HCT116 (cell line): ENCODE results near the gene YIPF4. TPM values are rescaled to one million over a fixed set of nuclear protein-coding genes. Genes with fewer than 3 reads are reported as not detected.

Experiments
- ATAC-seq: fragments of 200-7000 bp; cut with Tn5 transposase; 2 replicates; pipeline ENCODE4 v1.9.1; 2020; ENCODE audit warnings: mild to moderate bottlenecking, moderate library complexity
- BruUV-seq: library from RNA; stranded (reverse); fragments of 400-500 nt; replicated peaks from 2 replicates; lab custom pipeline; 2021; lab: Mats Ljungman, UMichigan
- CTCF ChIA-PET: fragments of 300-600 bp; sonication (Branson Sonifier 250); formaldehyde crosslinking; loops from one replicate; lab custom pipeline; 2021; ENCODE audit warnings: antibody characterized with exemption; lab: Charles Lee
- POLR2A ChIA-PET: fragments of 300-600, 350-600 bp; sonication (Branson Sonifier 250); formaldehyde crosslinking; loops from one replicate; lab custom pipeline; 2021; ENCODE audit warnings: antibody characterized with exemption; lab: Charles Lee
- RAD21 ChIA-PET, 2 experiments: fragments of 300-600 bp; sonication (Branson Sonifier 250); formaldehyde crosslinking; loops; one replicate each; lab custom pipeline; 2023; ENCODE audit warnings: low total read pairs in 2 of 2; ENCODE audit not compliant: uncharacterized antibody in 2 of 2, unreplicated experiment in 2 of 2, low non-redundant PET in 1 of 2; lab: Charles Lee
- DNase-seq: peaks from one replicate; pipeline ENCODE4 v3.0.0-alpha.2; 2010; ENCODE audit warnings: low read depth, low spot score
- H2AFZ ChIP-seq: fragments of 200-600 bp; shearing (Covaris generic), sonication (generic); 2 replicates; pipeline ENCODE4 v1.6.1; 2017; ENCODE audit warnings: low read depth, mixed run types, mixed read lengths, antibody characterized with exemption, low read length; ENCODE audit not compliant: poor library complexity, severe bottlenecking
- H3K27ac ChIP-seq: 2 replicates; pipeline ENCODE4 v1.5.1; 2012; ENCODE audit warnings: low read depth, low read length
- H3K27me3 ChIP-seq: fragments of 200-600 bp; sonication (generic); 2 replicates; pipeline ENCODE4 v1.6.1; 2016; ENCODE audit warnings: mixed run types, low read length, mixed read lengths; ENCODE audit not compliant: insufficient read depth
- H3K36me3 ChIP-seq, 2 experiments: fragments of 200-500 bp in 1 of 2; fragments of 200-600 bp in 1 of 2; sonication (Bioruptor generic) in 1 of 2; sonication (generic) in 1 of 2; 2 replicates each; pipeline versions ENCODE4 v1.5.1 to v1.6.1; 2014 to 2016; ENCODE audit warnings: low read length in 2 of 2, inconsistent platforms in 1 of 2, mixed read lengths in 1 of 2, mixed run types in 1 of 2; ENCODE audit not compliant: insufficient read depth in 2 of 2, control insufficient read depth in 1 of 2
- H3K4me1 ChIP-seq, 2 experiments: fragments of 200-600 bp in 1 of 2; sonication (generic) in 1 of 2; 2 replicates each; pipeline versions ENCODE4 v1.5.1 to v1.6.1; 2012 to 2017; ENCODE audit warnings: low read length in 2 of 2, inconsistent platforms in 1 of 2, mild to moderate bottlenecking in 1 of 2, mixed read lengths in 1 of 2, mixed run types in 1 of 2, moderate library complexity in 1 of 2; ENCODE audit not compliant: insufficient read depth in 2 of 2, control insufficient read depth in 1 of 2
- H3K4me2 ChIP-seq: fragments of 200-600 bp; sonication (generic); 2 replicates; pipeline ENCODE4 v1.6.1; 2017; ENCODE audit warnings: mixed run types, low read length, mixed read lengths
- H3K4me3 ChIP-seq, 2 experiments: fragments of 200-600 bp in 1 of 2; sonication (generic) in 1 of 2; replicated peaks in 1 of 2; 2 replicates each; pipeline ENCODE4 v1.5.1; 2011 to 2016; ENCODE audit warnings: low read length in 2 of 2, control low read depth in 1 of 2, low read depth in 1 of 2, mild to moderate bottlenecking in 1 of 2, mixed read lengths in 1 of 2, mixed run types in 1 of 2
- H3K79me2 ChIP-seq: fragments of 200-600 bp; sonication (generic); 2 replicates; pipeline ENCODE4 v1.6.1; 2017; ENCODE audit warnings: mild to moderate bottlenecking, mixed run types, low read length, moderate library complexity, mixed read lengths; ENCODE audit not compliant: insufficient read depth
- H3K9ac ChIP-seq: fragments of 200-600 bp; sonication (generic); 2 replicates; pipeline ENCODE4 v1.6.1; 2016; ENCODE audit warnings: low read length, mixed read lengths
- H3K9me2 ChIP-seq: fragments of 200-600 bp; sonication (generic), shearing (Covaris generic); 2 replicates; pipeline ENCODE4 v1.6.1; 2017; ENCODE audit warnings: mixed run types, mild to moderate bottlenecking, moderate library complexity; ENCODE audit not compliant: insufficient read depth
- H3K9me3 ChIP-seq, 2 experiments: fragments of 200-500 bp in 1 of 2; fragments of 200-600 bp in 1 of 2; sonication (Bioruptor generic) in 1 of 2; sonication (generic) in 1 of 2; 2 replicates each; pipeline ENCODE4 v1.6.1; 2014 to 2017; ENCODE audit warnings: low read length in 2 of 2, mixed read lengths in 2 of 2, inconsistent platforms in 1 of 2, low read depth in 1 of 2, mild to moderate bottlenecking in 1 of 2, mixed run types in 1 of 2, moderate library complexity in 1 of 2; ENCODE audit not compliant: control insufficient read depth in 1 of 2, insufficient read depth in 1 of 2
- H4K20me1 ChIP-seq: fragments of 200-600 bp; sonication (generic), shearing (Covaris generic); 2 replicates; pipeline ENCODE4 v1.6.1; 2017; ENCODE audit warnings: mixed run types, mild to moderate bottlenecking, moderate library complexity; ENCODE audit not compliant: insufficient read depth
- ATF3 ChIP-seq: IDR thresholded peaks from 2 replicates; pipeline ENCODE4 v1.6.1; 2012
- CBX3 ChIP-seq: IDR thresholded peaks from 2 replicates; pipeline ENCODE4 v1.6.1; 2012; ENCODE audit warnings: low read depth
- CTCF ChIP-seq, 3 experiments: fragments of 200-600 bp in 1 of 3; sonication (generic) in 1 of 3; IDR thresholded peaks in 2 of 3; conservative IDR thresholded peaks in 1 of 3; 2 replicates each; pipeline ENCODE4 v1.5.1; 2012 to 2017; ENCODE audit warnings: low read depth in 2 of 3, low read length in 2 of 3, antibody characterized with exemption in 1 of 3, borderline replicate concordance in 1 of 3, control low read depth in 1 of 3, mild to moderate bottlenecking in 1 of 3, mixed read lengths in 1 of 3, mixed run types in 1 of 3, moderate library complexity in 1 of 3; ENCODE audit not compliant: insufficient read depth in 1 of 3
- EZH2phosphoT487 ChIP-seq: fragments of 200-600 bp; IDR thresholded peaks from 2 replicates; pipeline ENCODE4 v1.6.1; 2018; ENCODE audit warnings: antibody characterized with exemption, borderline replicate concordance
- MAX ChIP-seq: IDR thresholded peaks from 2 replicates; pipeline ENCODE4 v1.6.1; 2012
- RAD21 ChIP-seq: IDR thresholded peaks from 2 replicates; pipeline ENCODE4 v1.6.1; 2012; ENCODE audit warnings: low read depth, mild to moderate bottlenecking
- REST ChIP-seq: IDR thresholded peaks from 2 replicates; pipeline ENCODE4 v1.6.1; 2012; ENCODE audit warnings: low read depth
- SP1 ChIP-seq: IDR thresholded peaks from 2 replicates; pipeline ENCODE4 v1.6.1; 2012; ENCODE audit warnings: low read depth
- SRF ChIP-seq: IDR thresholded peaks from 2 replicates; pipeline ENCODE4 v1.6.1; 2012; ENCODE audit warnings: low read depth
- TCF7L2 ChIP-seq: IDR thresholded peaks from 2 replicates; pipeline ENCODE4 v1.7.0; 2011; ENCODE audit warnings: borderline replicate concordance, inconsistent platforms; ENCODE audit not compliant: insufficient read depth, insufficient read length; ENCODE audit errors: extremely low read depth
- intact Hi-C: fragments of 100-400 bp; cut with micrococcal nuclease; formaldehyde crosslinking; loops from 2 replicates; pipeline ENCODE4 v1.10.0; 2022
- total RNA-seq: library from RNA; stranded (reverse); gene quantifications from one replicate; pipeline ENCODE4 v1.2.1, GENCODE V29; 2021; ENCODE audit not compliant: unreplicated experiment

Gene YIPF4
- total RNA-seq, 1 experiment from 2014 or later: 29.8 TPM

- H3K9me2 ChIP-seq: no peaks in the 10 kb centered on the region
- DNase-seq: no peak
- no peak overlapping the region for H3K27ac ChIP-seq
- H3K4me1 ChIP-seq: no peaks in the 10 kb centered on the region
- no peak overlapping the region for H3K9ac ChIP-seq
- BruUV-seq: no TSS peak
- no peaks in the 10 kb centered on the region for H3K79me2 ChIP-seq
- no peaks in the 10 kb centered on the region for H4K20me1 ChIP-seq
- no peaks in the 10 kb centered on the region for H3K27me3 ChIP-seq
- intact Hi-C loops: no loop called here
- H3K36me3 ChIP-seq: no peaks in the 10 kb centered on the region
- CTCF ChIA-PET: no interaction called here
- POLR2A ChIA-PET: no interaction called here
- no peak for ATAC-seq
- H3K4me2 ChIP-seq: no peak overlapping the region
- no peak for TF ChIP-seq ATF3
- TF ChIP-seq EZH2phosphoT487: no peak
- TF ChIP-seq REST: no peak
- no peak for TF ChIP-seq SP1
- no peaks in the 10 kb centered on the region for H3K9me3 ChIP-seq
- H2AFZ ChIP-seq: no peak overlapping the region
- no peak overlapping the region for H3K4me3 ChIP-seq
- RAD21 ChIA-PET: no interaction called here
Measured at GRCh38 chr2:32271063-32271462, 6.6 kb upstream of the YIPF4 start.

- Histone ChIP-seq H3K4me1 (peaks cover 3 to 5% of the 10 kb centered on the region in 2 experiments; a peak in 3 of 4 replicates), H3K4me3 (no peak overlapping the region), H2AFZ (peak overlapping the region; percentile 1), H3K4me2 (no peak overlapping the region), H3K27me3 (no peaks in the 10 kb centered on the region), H3K9ac (no peak overlapping the region), H4K20me1 (no peaks in the 10 kb centered on the region), H3K79me2 (no peaks in the 10 kb centered on the region), H3K9me2 (no peaks in the 10 kb centered on the region), H3K36me3 (no peaks in the 10 kb centered on the region), H3K27ac (no peak overlapping the region), H3K9me3 (no peaks in the 10 kb centered on the region)
- POLR2A ChIA-PET: no interaction called here
- intact Hi-C loops: no loop called here
- CTCF ChIA-PET: no interaction called here
- ATAC-seq: no peak
- RAD21 ChIA-PET: no interaction called here
- DNase-seq: no peak
- no TSS peak for BruUV-seq
- TF ChIP-seq CBX3 (no peak), CTCF (IDR thresholded peaks at IDR 0.05 in 2 of 3, conservative IDR thresholded peaks at IDR 0.05 in 1 of 3; ENCODE audit: borderline replicate concordance in 1 of 3, insufficient read depth in 1 of 3, low read depth in 2 of 3, low read length in 2 of 3) (no peak), SRF (no peak), MAX (no peak), TCF7L2 (no peak), RAD21 (no peak), REST (no peak)
Measured at GRCh38 chr2:32272279-32272678, 5.4 kb upstream of the YIPF4 start.
